GOT3 (cell line): ENCODE data around the gene TNS3.
A peak's percentile ranks its signal among the peaks of the same experiment; 100 is the strongest.

Experiments used
- DNase-seq: peaks from one replicate; lab custom pipeline; 2025; ENCODE audit warnings: mixed read lengths; lab: John Stamatoyannopoulos, UW

TNS3 gene

GRCh38 chr7:47347346-47347745 is 234.6 kb downstream of the TNS3 start:
- no peak for DNase-seq

- DNase-seq = no peak
These were observed 235.5 kb downstream of the TNS3 start for GRCh38 chr7:47346377-47346914.

GRCh38 chr7:47345857-47346298 is 236.0 kb downstream of the TNS3 start:
- DNase-seq = no peak

DNA sequence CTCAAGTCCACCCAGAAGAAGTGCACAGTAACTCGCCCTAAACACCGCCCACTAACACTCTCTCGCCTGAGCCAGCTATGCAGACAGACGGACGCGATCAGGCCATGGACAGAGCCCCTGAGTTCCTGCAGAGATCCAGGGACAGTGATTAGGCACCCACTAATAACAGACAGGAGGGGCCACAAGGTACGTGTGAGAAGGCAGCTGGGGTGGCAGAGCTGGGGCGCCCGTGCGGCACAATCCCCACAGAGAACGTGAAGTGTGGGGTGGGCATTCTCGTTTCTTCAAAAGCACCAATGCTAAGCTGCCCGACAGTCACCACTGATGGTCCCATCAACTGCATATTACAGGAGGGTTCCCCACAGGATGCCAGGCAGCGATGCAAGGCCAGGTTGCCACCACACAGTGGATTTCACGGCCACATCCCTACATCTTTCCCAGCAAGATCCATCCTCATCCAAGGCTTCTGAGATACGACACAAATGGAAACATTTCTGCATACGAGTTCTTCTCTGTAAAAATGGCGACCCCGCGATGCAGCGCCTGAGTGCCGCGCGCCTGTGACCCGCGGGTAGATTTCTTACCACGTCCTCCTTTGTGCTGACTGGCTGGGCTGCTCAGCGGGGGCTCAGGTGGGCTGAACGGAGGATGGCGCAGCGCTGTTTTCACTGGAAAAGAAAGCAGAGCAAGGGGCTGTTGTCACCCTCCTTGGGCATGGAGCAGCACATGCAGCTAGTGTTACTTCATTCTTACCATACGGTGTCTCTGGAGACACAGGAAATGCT is 237.5 kb downstream of the TNS3 start:
- DNase-seq = no peak

DNA sequence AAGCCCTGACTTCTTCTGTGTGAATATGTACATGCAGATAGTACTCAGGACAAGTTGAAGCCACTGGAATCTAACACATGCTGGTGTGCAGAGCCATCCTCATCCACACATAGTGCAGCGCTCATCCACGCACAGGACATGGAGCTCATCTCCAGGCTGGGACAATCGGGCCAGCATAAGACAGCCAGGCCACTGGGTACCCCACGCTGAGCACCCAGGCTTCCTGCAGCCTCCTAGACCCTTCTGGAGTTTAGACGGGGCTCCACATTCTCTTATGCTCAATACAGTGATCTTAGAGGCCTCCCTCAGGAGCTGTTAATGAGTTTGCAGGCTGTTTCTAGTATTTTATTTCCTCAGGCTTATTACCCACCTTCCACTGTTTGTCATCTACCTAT is 238.9 kb downstream of the TNS3 start:
- no peak for DNase-seq

- no peak for DNase-seq
These were observed 239.4 kb downstream of the TNS3 start for GRCh38 chr7:47342296-47343060.

GRCh38 chr7:47340517-47340916 is 241.4 kb downstream of the TNS3 start:
- no peak for DNase-seq

- no peak for DNase-seq
These were observed 243.9 kb downstream of the TNS3 start for GRCh38 chr7:47338026-47338425.

DNA sequence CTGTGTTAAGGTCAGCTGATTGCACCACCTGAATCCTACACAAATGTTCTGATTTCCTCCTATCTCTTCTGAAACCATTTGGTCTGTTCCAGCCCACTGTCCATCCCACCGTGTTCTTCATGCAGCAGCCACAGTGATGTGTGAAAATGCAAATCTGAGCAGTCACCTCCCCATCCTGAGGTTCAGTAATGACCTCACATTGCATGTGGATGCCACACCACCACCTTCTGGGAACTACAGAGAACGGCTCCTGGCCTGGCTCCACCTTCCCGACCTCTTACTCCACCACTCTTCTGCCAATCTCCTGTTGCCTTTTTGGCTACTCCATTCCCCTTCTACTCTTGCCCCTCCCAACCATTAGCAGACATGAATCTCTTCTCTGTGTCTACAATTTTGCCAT is 244.4 kb downstream of the TNS3 start:
- no peak for DNase-seq

GRCh38 chr7:47336472-47337425 is 245.2 kb downstream of the TNS3 start:
- DNase-seq = no peak

GRCh38 chr7:47335557-47336471 is 246.1 kb downstream of the TNS3 start:
- DNase-seq = peak; percentile 56

GRCh38 chr7:47335071-47335470 is 246.8 kb downstream of the TNS3 start:
- no peak for DNase-seq

DNA sequence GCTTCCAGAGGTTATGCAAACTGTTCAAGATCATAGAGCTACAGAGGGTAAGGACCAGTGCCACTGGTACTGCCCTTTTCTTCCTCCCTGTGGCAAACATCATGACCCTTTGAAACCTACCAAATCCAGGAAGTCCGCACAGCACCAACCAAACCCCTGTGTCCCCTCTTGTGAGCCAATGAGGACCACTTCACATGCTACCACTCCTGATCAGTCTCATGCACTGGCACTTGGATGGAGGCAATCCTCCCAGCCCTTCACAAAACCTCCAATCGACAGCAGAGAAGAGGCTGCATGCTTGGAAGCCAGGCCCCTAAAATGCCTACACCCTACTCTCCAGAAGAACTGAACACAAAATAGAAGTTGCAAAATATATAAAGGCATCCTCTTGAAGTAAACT is 248.0 kb downstream of the TNS3 start:
- no peak for DNase-seq

GRCh38 chr7:47333554-47333887 is 248.4 kb downstream of the TNS3 start:
- no peak for DNase-seq

DNA sequence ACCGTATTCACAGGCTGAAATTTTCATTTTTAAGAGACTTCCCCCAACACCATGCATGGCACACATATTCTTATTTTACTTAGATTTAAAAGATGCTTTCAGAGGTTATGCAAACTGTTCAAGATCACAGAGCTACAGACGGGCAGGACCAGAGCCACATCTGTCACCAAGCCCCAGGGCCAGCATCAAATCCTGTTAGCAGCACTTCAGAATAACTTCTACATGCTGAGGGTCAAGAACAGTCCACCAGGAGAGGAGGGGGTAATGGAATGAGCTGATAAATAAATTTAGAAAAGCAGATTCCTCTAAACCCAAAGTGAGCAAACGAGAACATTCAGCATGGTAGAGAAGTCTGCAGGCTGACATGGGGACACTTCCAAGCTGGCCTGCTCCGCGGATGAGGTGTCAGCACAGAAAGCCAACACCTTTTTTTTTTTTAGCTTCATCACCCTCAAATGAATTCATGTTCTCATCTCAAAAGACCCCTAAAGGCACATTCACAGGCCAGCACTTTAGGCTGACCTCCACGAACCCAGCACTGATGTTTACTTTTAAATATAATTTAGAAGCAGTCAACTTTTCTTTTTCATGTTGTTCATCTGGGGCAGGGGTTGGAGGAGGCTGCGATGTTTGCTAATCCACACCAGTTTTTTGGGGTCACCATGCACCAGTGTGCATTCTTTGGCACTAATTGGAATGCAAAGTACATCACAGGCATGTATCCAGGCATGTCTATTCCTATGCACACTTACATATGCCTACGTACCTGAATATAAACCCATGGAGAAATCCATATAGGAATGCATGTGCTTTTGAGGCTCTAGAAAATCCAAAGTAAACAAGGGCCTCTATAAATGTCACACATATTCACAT is 249.0 kb downstream of the TNS3 start:
- no peak for DNase-seq

- DNase-seq = no peak
These were observed 249.7 kb downstream of the TNS3 start for GRCh38 chr7:47332213-47332612.

DNA sequence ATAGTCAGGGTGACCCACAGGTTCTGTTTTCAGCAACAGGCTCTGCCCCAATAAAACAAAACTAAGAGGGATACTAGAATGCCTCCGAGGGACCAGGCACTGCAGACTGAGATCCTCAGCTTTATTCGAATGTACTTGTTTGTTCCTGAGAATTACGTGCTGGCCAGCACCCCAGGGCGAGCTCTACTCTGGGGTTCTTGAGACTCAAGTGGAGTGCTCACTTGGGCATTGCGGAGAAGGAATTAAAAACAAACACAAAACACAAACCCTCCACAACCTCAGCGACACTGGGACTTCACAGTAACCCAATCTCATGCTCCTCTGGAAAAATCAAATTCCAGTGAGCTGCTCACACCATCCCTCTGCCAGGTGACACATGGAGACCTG is 250.7 kb downstream of the TNS3 start:
- DNase-seq = no peak

DNA sequence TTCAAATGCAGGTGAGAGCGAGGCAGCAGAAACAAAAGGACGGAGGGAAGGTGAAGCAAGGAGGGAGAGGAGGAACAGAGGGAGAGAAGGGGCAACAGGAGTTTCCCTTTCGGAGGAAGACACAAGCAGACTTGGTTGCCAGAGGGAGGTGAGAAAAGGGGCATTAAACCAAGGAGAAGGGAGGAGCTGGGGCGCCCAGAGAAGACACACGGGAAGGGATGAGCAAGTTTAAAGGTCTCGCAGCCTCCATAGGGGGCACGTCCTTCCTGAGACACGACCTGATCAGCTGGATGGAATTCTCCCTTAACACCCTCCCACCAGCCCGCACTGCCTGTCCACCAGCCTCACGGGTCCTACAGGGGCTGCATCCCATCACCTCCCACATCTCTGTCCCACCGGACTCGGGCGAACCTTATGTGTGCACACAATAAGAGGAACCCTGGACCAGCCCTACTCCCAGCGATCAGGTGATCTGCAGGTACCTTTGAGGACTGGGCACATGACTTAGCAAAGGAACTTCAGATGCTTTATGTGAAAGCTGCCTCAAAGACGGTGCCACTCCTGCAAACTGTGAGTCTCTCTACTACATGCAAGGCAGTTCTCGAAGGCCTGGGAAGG is 251.2 kb downstream of the TNS3 start:
- no peak for DNase-seq

DNA sequence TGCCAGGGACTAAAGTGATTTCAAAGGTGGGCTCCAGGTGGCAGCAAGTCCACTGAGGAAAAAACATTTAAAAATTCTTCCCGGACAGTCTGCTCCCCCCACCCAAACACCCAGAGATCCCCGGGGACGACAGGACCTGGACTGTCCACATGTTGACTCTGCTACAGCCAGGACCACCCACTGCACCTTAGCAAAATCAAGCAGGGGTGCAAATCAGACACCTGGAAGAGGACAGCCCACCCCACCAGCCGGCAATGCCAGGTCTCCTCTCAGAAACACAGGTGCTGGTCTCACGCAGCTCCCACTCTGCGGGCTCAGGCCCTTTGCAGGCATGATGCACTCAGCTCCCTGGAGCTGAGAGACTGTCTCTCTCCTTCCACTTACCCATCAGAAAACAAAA is 251.9 kb downstream of the TNS3 start:
- DNase-seq = no peak
